HG03095 (cell line): ENCODE measurements around the gene KIF1C.
A peak's percentile ranks its signal among the peaks of the same experiment; 100 is the strongest.

Experiments used
- ATAC-seq: cut with Tn5 transposase; IDR thresholded peaks from one replicate; pipeline ENCODE4 v1.9.1; 2021; ENCODE audit warnings: moderate library complexity; ENCODE audit not compliant: unreplicated experiment

The KIF1C gene

GRCh38 chr17:4997302-4998026, at the start of gene KIF1C, which contains the start of gene INCA1:
Gene KIF1C (plus strand): TSS chr17:4997950. CDS start chr17:5000247, 2,297 bp downstream.
Gene INCA1 (minus strand): TSS chr17:4997522. CDS start chr17:4994437, 3,085 bp downstream.
- ATAC-seq = peak; percentile 66

- ATAC-seq = peak; percentile 14
Observed at GRCh38 chr17:4948166-4948930, 49.4 kb upstream of the KIF1C start, which contains the start of gene PFN1. Gene PFN1 (minus strand): TSS chr17:4948530. CDS start chr17:4948394, 136 bp downstream.

- ATAC-seq = peak; percentile 32
Observed at GRCh38 chr17:4948931-4949320, 48.8 kb upstream of the KIF1C start.

- no peak for ATAC-seq
Observed at GRCh38 chr17:4949321-4950074, 48.3 kb upstream of the KIF1C start.

- no peak for ATAC-seq
Observed at GRCh38 chr17:4950075-4950745, 47.5 kb upstream of the KIF1C start.

GRCh38 chr17:4950746-4951204, 47.0 kb upstream of the KIF1C start, which contains the start of gene ENO3:
Gene ENO3 (plus strand): TSS chr17:4951119. CDS start chr17:4951830, 711 bp downstream.
- ATAC-seq = no peak

- ATAC-seq = no peak
Observed at GRCh38 chr17:4951486-4951885, 46.3 kb upstream of the KIF1C start.

GRCh38 chr17:4953451-4953961, 44.2 kb upstream of the KIF1C start:
- ATAC-seq = no peak

GRCh38 chr17:4955091-4955490, 42.7 kb upstream of the KIF1C start:
- ATAC-seq = no peak

GRCh38 chr17:4956493-4957061, 41.2 kb upstream of the KIF1C start:
- no peak for ATAC-seq

- ATAC-seq = no peak
Observed at GRCh38 chr17:4958102-4958501, 39.6 kb upstream of the KIF1C start.

- ATAC-seq = no peak
Observed at GRCh38 chr17:4959261-4959965, 38.3 kb upstream of the KIF1C start.

- no peak for ATAC-seq
Observed at GRCh38 chr17:4960279-4960922, 37.3 kb upstream of the KIF1C start.

GRCh38 chr17:4965311-4965986, 32.3 kb upstream of the KIF1C start:
- ATAC-seq = no peak

GRCh38 chr17:4966844-4967538, 30.8 kb upstream of the KIF1C start:
- ATAC-seq = peak; percentile 71

GRCh38 chr17:4967539-4968485, 29.9 kb upstream of the KIF1C start, which contains the start of gene SPAG7:
Gene SPAG7 (minus strand): TSS chr17:4967817. CDS start chr17:4967804, 13 bp downstream.
- ATAC-seq = peak; percentile 48
